NT2/D1 (cell line): ENCODE data around the gene EHD3.

Source experiments
- SUZ12 ChIP-seq: IDR thresholded peaks from 2 replicates; pipeline ENCODE4 v1.6.1; 2011; ENCODE audit not compliant: insufficient read length, insufficient read depth; ENCODE audit errors: extremely low read depth
- ZNF274 ChIP-seq: IDR thresholded peaks from 2 replicates; pipeline ENCODE4 v1.6.1; 2011; ENCODE audit warnings: mild to moderate bottlenecking, low read depth, low read length

GRCh38 chr2:31205613-31206012 is 28.3 kb upstream of the EHD3 start:
- TF ChIP-seq ZNF274 (no peak), SUZ12 (no peak)
